ENCODE results near the gene IFT172. TPM values are rescaled to one million over a fixed set of nuclear protein-coding genes. Genes with fewer than 3 reads are reported as not detected.

The IFT172 gene
- total and polyA plus RNA-seq, 2 experiments from 2014 or later = 9.1 to 17.6 TPM

GRCh38 chr2:27400348-27401135 lies 89.0 kb downstream of the IFT172 start (continued):
- TF ChIP-seq REST (IDR thresholded peaks at IDR 0.05; ENCODE audit: unreplicated experiment) (no peak), STAT1 (IDR thresholded peaks at IDR 0.05; ENCODE audit: unreplicated experiment) (no peak), NANOG (IDR thresholded peaks at IDR 0.05; ENCODE audit: borderline replicate concordance) (no peak), POLR2AphosphoS5 (IDR thresholded peaks at IDR 0.05; ENCODE audit: low read depth) (no peak), JUNB (IDR thresholded peaks at IDR 0.05; ENCODE audit: unreplicated experiment) (no peak), CTCF (conservative IDR thresholded peaks at IDR 0.05; ENCODE audit: low read depth in 2 of 2) (no peak), ZNF114 (CRISPR knock-in tag; IDR thresholded peaks at IDR 0.05) (no peak), EZH2phosphoT487 (IDR thresholded peaks at IDR 0.05; ENCODE audit: unreplicated experiment) (no peak)
- TF ChIP-seq, protein P1, sequence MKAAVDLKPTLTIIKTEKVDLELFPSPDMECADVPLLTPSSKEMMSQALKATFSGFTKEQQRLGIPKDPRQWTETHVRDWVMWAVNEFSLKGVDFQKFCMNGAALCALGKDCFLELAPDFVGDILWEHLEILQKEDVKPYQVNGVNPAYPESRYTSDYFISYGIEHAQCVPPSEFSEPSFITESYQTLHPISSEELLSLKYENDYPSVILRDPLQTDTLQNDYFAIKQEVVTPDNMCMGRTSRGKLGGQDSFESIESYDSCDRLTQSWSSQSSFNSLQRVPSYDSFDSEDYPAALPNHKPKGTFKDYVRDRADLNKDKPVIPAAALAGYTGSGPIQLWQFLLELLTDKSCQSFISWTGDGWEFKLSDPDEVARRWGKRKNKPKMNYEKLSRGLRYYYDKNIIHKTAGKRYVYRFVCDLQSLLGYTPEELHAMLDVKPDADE (IDR thresholded peaks at IDR 0.05) = no peak

- Histone ChIP-seq H3K4me2 (no peak overlapping the region), H3K27me3 (ENCODE audit: insufficient read depth) (no peaks in the 10 kb centered on the region), H3K36me3 (ENCODE audit: insufficient read depth) (no peaks in the 10 kb centered on the region), H3F3A (replicated peaks; ENCODE audit: low read depth) (no peaks in the 10 kb centered on the region; the same call in 1 of the 2 replicates), H4K20me1 (replicated peaks; ENCODE audit: insufficient read depth) (peaks cover 93% of the 10 kb centered on the region), H3K9me2 (ENCODE audit: insufficient read depth) (no peaks in the 10 kb centered on the region), H3K4me1 (ENCODE audit: insufficient read depth) (no peaks in the 10 kb centered on the region; the same call in 1 of the 2 replicates), H3K4me3 (no peak overlapping the region), H2AFZ (no peak overlapping the region), H3K79me2 (replicated peaks; ENCODE audit: insufficient read depth) (peaks cover 100% of the 10 kb centered on the region), H3K27ac (ENCODE audit: low read depth) (peak overlapping the region; percentile 74)
- no peak overlapping the region for H3K27ac Mint-ChIP-seq
- ATAC-seq = no peak
- no peak overlapping the region for H3K4me3 Mint-ChIP-seq
- no peak for DNase-seq (ENCODE audit: low spot score)
- H3K27me3 Mint-ChIP-seq (ENCODE audit: insufficient read depth, low read depth, poor library complexity) = peaks cover 4% of the 10 kb centered on the region
- H3K36me3 Mint-ChIP-seq (ENCODE audit: low read depth) = peaks cover 19% of the 10 kb centered on the region
- H3K4me1 Mint-ChIP-seq = no peaks in the 10 kb centered on the region
- H3K9me3 Mint-ChIP-seq = no peaks in the 10 kb centered on the region
- no peak for TF ChIP-seq EZH2 (IDR thresholded peaks at IDR 0.05; ENCODE audit: low read depth, unreplicated experiment)
- TF ChIP-seq ZNF462 (CRISPR knock-in tag; IDR thresholded peaks at IDR 0.05) = no peak
- TF ChIP-seq ZNF114 (CRISPR knock-in tag; IDR thresholded peaks at IDR 0.05) = no peak
These were observed 90.6 kb downstream of the IFT172 start for GRCh38 chr2:27398962-27399361.
